DOHH2 (cell line): ENCODE measurements around the gene SCN2B.

Experiments used
- H3F3A ChIP-seq: fragments of 200-600 bp; sonication (generic), shearing (Covaris generic); 2 replicates; pipeline ENCODE4 v1.6.0; 2016; ENCODE audit warnings: antibody characterized with exemption, mild to moderate bottlenecking; ENCODE audit not compliant: control insufficient read depth, insufficient read depth
- H3K27ac ChIP-seq: fragments of 200-600 bp; sonication (generic); 2 replicates; pipeline ENCODE4 v1.5.1; 2014; ENCODE audit warnings: low read depth, mild to moderate bottlenecking, low read length, moderate library complexity
- H3K27me3 ChIP-seq: fragments of 200-600 bp; sonication (generic); 2 replicates; pipeline ENCODE4 v1.6.1; 2014; ENCODE audit warnings: mild to moderate bottlenecking, low read length, mixed read lengths; ENCODE audit not compliant: control insufficient read depth
- H3K36me3 ChIP-seq: fragments of 200-600 bp; sonication (generic); 2 replicates; pipeline ENCODE4 v1.6.1; 2014; ENCODE audit warnings: mild to moderate bottlenecking, low read length, moderate library complexity, mixed read lengths; ENCODE audit not compliant: control insufficient read depth
- H3K4me1 ChIP-seq: fragments of 200-600 bp; sonication (generic); 2 replicates; pipeline ENCODE4 v1.6.1; 2014; ENCODE audit warnings: mild to moderate bottlenecking, low read length, mixed read lengths; ENCODE audit not compliant: control insufficient read depth
- H3K4me2 ChIP-seq: fragments of 200-600 bp; sonication (generic); 2 replicates; pipeline ENCODE4 v1.6.0; 2014; ENCODE audit warnings: mild to moderate bottlenecking, low read length, moderate library complexity
- H3K4me3 ChIP-seq: fragments of 200-600 bp; sonication (generic); 2 replicates; pipeline ENCODE4 v1.5.1; 2014; ENCODE audit warnings: mild to moderate bottlenecking, low read length, mixed read lengths
- H3K79me2 ChIP-seq: fragments of 200-600 bp; sonication (generic); 2 replicates; pipeline ENCODE4 v1.6.1; 2014; ENCODE audit warnings: mild to moderate bottlenecking, low read length, mixed read lengths; ENCODE audit not compliant: control insufficient read depth
- H3K9me2 ChIP-seq: fragments of 200-600 bp; sonication (generic); replicated peaks from 2 replicates; pipeline ENCODE4 v1.6.1; 2014; ENCODE audit warnings: mild to moderate bottlenecking, low read length, mixed read lengths; ENCODE audit not compliant: control insufficient read depth
- H3K9me3 ChIP-seq: fragments of 200-600 bp; sonication (generic); 2 replicates; pipeline ENCODE4 v1.6.1; 2014; ENCODE audit warnings: antibody characterized with exemption, low read length, mixed read lengths; ENCODE audit not compliant: control insufficient read depth, insufficient read depth
- H4K20me1 ChIP-seq: fragments of 200-600 bp; sonication (generic); 2 replicates; pipeline ENCODE4 v1.6.0; 2014; ENCODE audit warnings: low read depth, mild to moderate bottlenecking, antibody characterized with exemption, low read length, moderate library complexity; ENCODE audit not compliant: control insufficient read depth, insufficient read depth
- CTCF ChIP-seq: fragments of 200-600 bp; sonication (generic); IDR thresholded peaks from one replicate; pipeline ENCODE4 v1.5.1; 2014; ENCODE audit warnings: antibody characterized with exemption, mild to moderate bottlenecking, low read depth, low read length; ENCODE audit not compliant: poor library complexity, severe bottlenecking
- EZH2phosphoT487 ChIP-seq: fragments of 200-600 bp; sonication (generic); IDR thresholded peaks from 2 replicates; pipeline ENCODE4 v1.6.1; 2017; ENCODE audit warnings: borderline replicate concordance, mild to moderate bottlenecking, antibody characterized with exemption, low read length, moderate library complexity, mixed read lengths

The SCN2B gene

GRCh38 chr11:118133816-118134215 is 42.6 kb downstream of the SCN2B start:
- Histone ChIP-seq H4K20me1 (no peaks in the 10 kb centered on the region), H3K4me1 (no peaks in the 10 kb centered on the region), H3K79me2 (no peaks in the 10 kb centered on the region), H3K36me3 (no peaks in the 10 kb centered on the region), H3K9me2 (no peaks in the 10 kb centered on the region), H3K4me3 (no peak overlapping the region), H3K27ac (no peak overlapping the region), H3K4me2 (no peak overlapping the region), H3F3A (no peaks in the 10 kb centered on the region), H3K9me3 (no peaks in the 10 kb centered on the region), H3K27me3 (peaks cover 32% of the 10 kb centered on the region)
- TF ChIP-seq CTCF: no peak
- TF ChIP-seq EZH2phosphoT487: no peak

GRCh38 chr11:118132385-118133151 is 43.9 kb downstream of the SCN2B start:
- Histone ChIP-seq H3K9me2 (no peaks in the 10 kb centered on the region), H3K36me3 (no peaks in the 10 kb centered on the region), H3K79me2 (no peaks in the 10 kb centered on the region), H3F3A (no peaks in the 10 kb centered on the region), H3K27me3 (peaks cover 30% of the 10 kb centered on the region), H4K20me1 (no peaks in the 10 kb centered on the region), H3K4me3 (no peak overlapping the region), H3K9me3 (no peaks in the 10 kb centered on the region), H3K27ac (no peak overlapping the region), H3K4me1 (no peaks in the 10 kb centered on the region), H3K4me2 (no peak overlapping the region)
- no peak for TF ChIP-seq EZH2phosphoT487
- TF ChIP-seq CTCF: no peak

- Histone ChIP-seq H3K9me3 (no peaks in the 10 kb centered on the region), H3K27me3 (peaks cover 20% of the 10 kb centered on the region), H3K4me2 (no peak overlapping the region), H3K36me3 (no peaks in the 10 kb centered on the region), H3K9me2 (no peaks in the 10 kb centered on the region), H4K20me1 (no peaks in the 10 kb centered on the region), H3K79me2 (no peaks in the 10 kb centered on the region), H3F3A (no peaks in the 10 kb centered on the region), H3K27ac (no peak overlapping the region), H3K4me1 (peaks cover 6% of the 10 kb centered on the region), H3K4me3 (no peak overlapping the region)
- no peak for TF ChIP-seq CTCF
- no peak for TF ChIP-seq EZH2phosphoT487
Measured at GRCh38 chr11:118129471-118130172, 46.8 kb downstream of the SCN2B start.
